Activated T-helper 2 cell treated with anti-CD3 and anti-CD28 coated beads, Interferon-gamma antibody, Interleukin-2, Interleukin-4, amounts not matched to agents 10 μg/mL and 5 μg/mL and 100 μg/mL, durations not matched to agents 14 hours and 24 hours and 36 hours (primary cell): Measurements from ENCODE around the gene RHBDL1. TPM values are rescaled to one million over a fixed set of nuclear protein-coding genes. Genes with fewer than 3 reads are reported as not detected.
A peak's percentile ranks its signal among the peaks of the same experiment; 100 is the strongest.

Experiments used
- DNase-seq: peaks from one replicate; pipeline ENCODE4 v3.0.0; 2021; ENCODE audit warnings: low spot score
- H3K27ac Mint-ChIP-seq: one replicate; pipeline ENCODE4 v1.8.0; 2021; ENCODE audit warnings: mixed read lengths
- H3K27me3 Mint-ChIP-seq: one replicate; pipeline ENCODE4 v1.8.0; 2021; ENCODE audit warnings: low read depth, mixed read lengths
- H3K36me3 Mint-ChIP-seq: one replicate; pipeline ENCODE4 v1.8.0; 2021; ENCODE audit warnings: low read depth, mixed read lengths
- H3K4me1 Mint-ChIP-seq: one replicate; pipeline ENCODE4 v1.8.0; 2021; ENCODE audit warnings: low read depth, mixed read lengths
- H3K4me3 Mint-ChIP-seq: one replicate; pipeline ENCODE4 v1.8.0; 2021; ENCODE audit warnings: low read depth, mild to moderate bottlenecking, moderate library complexity, mixed read lengths
- H3K9me3 Mint-ChIP-seq: one replicate; pipeline ENCODE4 v1.8.0; 2021; ENCODE audit warnings: mixed read lengths
- intact Hi-C: fragments of 100-400 bp; cut with micrococcal nuclease; formaldehyde crosslinking; loops from one replicate; pipeline ENCODE4 v1.15.1; 2023
- total RNA-seq: library from RNA; stranded (reverse); gene quantifications from 2 replicates; pipeline ENCODE4 v1.2.3, GENCODE V29; 2022

The RHBDL1 gene
- total RNA-seq, 1 donor from 2014 or later = 1.4 TPM

GRCh38 chr16:667113-667779 is 8.2 kb upstream of the RHBDL1 start:
- Mint-ChIP-seq H3K4me1 (peaks cover 4% of the 10 kb centered on the region), H3K9me3 (no peaks in the 10 kb centered on the region), H3K27me3 (no peaks in the 10 kb centered on the region), H3K27ac (peak overlapping the region; percentile 80), H3K4me3 (peak overlapping the region; percentile 71), H3K36me3 (peaks cover 6% of the 10 kb centered on the region)
- DNase-seq = no peak
- intact Hi-C loops = no loop called here

- intact Hi-C loops = no loop called here
- H3K27ac Mint-ChIP-seq = peak within 1 kb of the TSS; percentile 80
- H3K4me1 Mint-ChIP-seq = peaks cover 4% of the 10 kb centered on the region
- peak within 1 kb of the TSS; percentile 79 for H3K4me3 Mint-ChIP-seq
- peaks cover 8% of the 10 kb centered on the region for H3K36me3 Mint-ChIP-seq
- DNase-seq = peak; percentile 93
- H3K27me3 Mint-ChIP-seq = no peaks in the 10 kb centered on the region
- H3K9me3 Mint-ChIP-seq = no peaks in the 10 kb centered on the region
Observed at GRCh38 chr16:667780-668518, 7.5 kb upstream of the RHBDL1 start, which contains the start of gene RHOT2. Gene RHOT2, plus strand, starts transcription at chr16:668132. Its CDS starts 68 bp downstream, at chr16:668200.

GRCh38 chr16:668519-669171 is 6.8 kb upstream of the RHBDL1 start:
- H3K4me1 Mint-ChIP-seq = peaks cover 4% of the 10 kb centered on the region
- peak overlapping the region; percentile 58 for H3K27ac Mint-ChIP-seq
- peak overlapping the region; percentile 79 for H3K4me3 Mint-ChIP-seq
- H3K36me3 Mint-ChIP-seq = peaks cover 10% of the 10 kb centered on the region
- DNase-seq = no peak
- intact Hi-C loops = no loop called here
- H3K9me3 Mint-ChIP-seq = no peaks in the 10 kb centered on the region
- no peaks in the 10 kb centered on the region for H3K27me3 Mint-ChIP-seq

GRCh38 chr16:669666-670065 is 5.8 kb upstream of the RHBDL1 start:
- Mint-ChIP-seq H3K9me3 (no peaks in the 10 kb centered on the region), H3K36me3 (peaks cover 10% of the 10 kb centered on the region), H3K27me3 (no peaks in the 10 kb centered on the region), H3K4me3 (peak overlapping the region; percentile 79), H3K4me1 (peaks cover 4% of the 10 kb centered on the region), H3K27ac (no peak overlapping the region)
- intact Hi-C loops = no loop called here
- no peak for DNase-seq

- Mint-ChIP-seq H3K4me3 (peak overlapping the region; percentile 26), H3K27ac (no peak overlapping the region)
Observed at GRCh38 chr16:670485-671352, 4.8 kb upstream of the RHBDL1 start.

GRCh38 chr16:671353-672131 is 3.9 kb upstream of the RHBDL1 start:
- no peaks in the 10 kb centered on the region for H3K9me3 Mint-ChIP-seq
- intact Hi-C loops = no loop called here
- H3K4me3 Mint-ChIP-seq = no peak overlapping the region
- H3K36me3 Mint-ChIP-seq = peaks cover 10% of the 10 kb centered on the region
- H3K4me1 Mint-ChIP-seq = peaks cover 4% of the 10 kb centered on the region
- DNase-seq = no peak
- H3K27me3 Mint-ChIP-seq = peaks cover 4% of the 10 kb centered on the region
- no peak overlapping the region for H3K27ac Mint-ChIP-seq

More at GRCh38 chr16:670485-671352, 4.8 kb upstream of the RHBDL1 start:
- intact Hi-C loops = no loop called here
- Mint-ChIP-seq H3K9me3 (no peaks in the 10 kb centered on the region), H3K27me3 (peaks cover 4% of the 10 kb centered on the region), H3K36me3 (peaks cover 10% of the 10 kb centered on the region), H3K4me1 (peaks cover 4% of the 10 kb centered on the region)
- DNase-seq = no peak

GRCh38 chr16:672371-672770 is 3.1 kb upstream of the RHBDL1 start:
- H3K9me3 Mint-ChIP-seq = no peaks in the 10 kb centered on the region
- H3K27me3 Mint-ChIP-seq = peaks cover 4% of the 10 kb centered on the region
- H3K27ac Mint-ChIP-seq = no peak overlapping the region
- DNase-seq = no peak
- intact Hi-C loops = no loop called here
- peaks cover 10% of the 10 kb centered on the region for H3K36me3 Mint-ChIP-seq
- peaks cover 4% of the 10 kb centered on the region for H3K4me1 Mint-ChIP-seq
- H3K4me3 Mint-ChIP-seq = no peak overlapping the region

GRCh38 chr16:672851-673250 is 2.6 kb upstream of the RHBDL1 start:
- Mint-ChIP-seq H3K27me3 (peaks cover 4% of the 10 kb centered on the region), H3K36me3 (peaks cover 10% of the 10 kb centered on the region), H3K4me3 (no peak overlapping the region), H3K27ac (no peak overlapping the region), H3K4me1 (no peaks in the 10 kb centered on the region), H3K9me3 (no peaks in the 10 kb centered on the region)
- intact Hi-C loops = no loop called here
- no peak for DNase-seq

GRCh38 chr16:673399-673991 is 2.0 kb upstream of the RHBDL1 start:
- intact Hi-C loops = no loop called here
- no peak overlapping the region for H3K4me3 Mint-ChIP-seq
- H3K27me3 Mint-ChIP-seq = peaks cover 4% of the 10 kb centered on the region
- H3K9me3 Mint-ChIP-seq = no peaks in the 10 kb centered on the region
- DNase-seq = no peak
- H3K27ac Mint-ChIP-seq = no peak overlapping the region
- H3K36me3 Mint-ChIP-seq = peaks cover 10% of the 10 kb centered on the region
- H3K4me1 Mint-ChIP-seq = no peaks in the 10 kb centered on the region

- Mint-ChIP-seq H3K4me3 (no peak overlapping the region), H3K27me3 (peaks cover 4% of the 10 kb centered on the region), H3K36me3 (peaks cover 10% of the 10 kb centered on the region), H3K4me1 (peaks cover 3% of the 10 kb centered on the region), H3K9me3 (no peaks in the 10 kb centered on the region), H3K27ac (no peak overlapping the region)
- no peak for DNase-seq
- intact Hi-C loops = no loop called here
Observed at GRCh38 chr16:674214-674881, 1.1 kb upstream of the RHBDL1 start.

- Mint-ChIP-seq H3K27me3 (peaks cover 4% of the 10 kb centered on the region), H3K27ac (no peak overlapping the region), H3K4me1 (peaks cover 4% of the 10 kb centered on the region), H3K9me3 (no peaks in the 10 kb centered on the region), H3K36me3 (peaks cover 7% of the 10 kb centered on the region), H3K4me3 (no peak overlapping the region)
- intact Hi-C loops = no loop called here
- no peak for DNase-seq
Observed at GRCh38 chr16:675884-676564, 553 bp downstream of the RHBDL1 start.
